GM12801 (cell line): ENCODE measurements around the gene L3MBTL1.

ENCODE experiments used
- TF ChIP-seq, protein P1 (sequence below): IDR thresholded peaks from one replicate; pipeline ENCODE4 v1.5.1; 2011; ENCODE audit warnings: control low read depth; ENCODE audit not compliant: insufficient read length; ENCODE audit errors: extremely low read depth

Gene L3MBTL1

DNA sequence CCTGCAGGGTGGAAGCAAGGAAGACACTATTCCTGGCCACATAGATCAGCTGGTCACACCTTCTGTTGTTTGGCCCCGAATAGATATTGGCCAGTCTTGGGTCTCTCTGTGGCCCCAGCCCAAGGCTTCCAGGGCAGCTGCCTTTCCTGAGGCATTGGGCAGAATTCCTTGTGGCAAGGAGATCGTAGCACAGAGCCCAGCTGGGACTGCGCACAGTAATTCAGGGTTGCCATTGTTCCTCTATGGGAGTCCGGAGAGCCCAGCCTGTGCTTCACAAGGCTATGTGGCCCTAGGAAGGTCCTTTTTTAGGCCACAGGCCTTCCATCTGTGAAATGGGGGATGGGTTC lies 58.2 kb downstream of the L3MBTL1 start:
- TF ChIP-seq, protein P1, sequence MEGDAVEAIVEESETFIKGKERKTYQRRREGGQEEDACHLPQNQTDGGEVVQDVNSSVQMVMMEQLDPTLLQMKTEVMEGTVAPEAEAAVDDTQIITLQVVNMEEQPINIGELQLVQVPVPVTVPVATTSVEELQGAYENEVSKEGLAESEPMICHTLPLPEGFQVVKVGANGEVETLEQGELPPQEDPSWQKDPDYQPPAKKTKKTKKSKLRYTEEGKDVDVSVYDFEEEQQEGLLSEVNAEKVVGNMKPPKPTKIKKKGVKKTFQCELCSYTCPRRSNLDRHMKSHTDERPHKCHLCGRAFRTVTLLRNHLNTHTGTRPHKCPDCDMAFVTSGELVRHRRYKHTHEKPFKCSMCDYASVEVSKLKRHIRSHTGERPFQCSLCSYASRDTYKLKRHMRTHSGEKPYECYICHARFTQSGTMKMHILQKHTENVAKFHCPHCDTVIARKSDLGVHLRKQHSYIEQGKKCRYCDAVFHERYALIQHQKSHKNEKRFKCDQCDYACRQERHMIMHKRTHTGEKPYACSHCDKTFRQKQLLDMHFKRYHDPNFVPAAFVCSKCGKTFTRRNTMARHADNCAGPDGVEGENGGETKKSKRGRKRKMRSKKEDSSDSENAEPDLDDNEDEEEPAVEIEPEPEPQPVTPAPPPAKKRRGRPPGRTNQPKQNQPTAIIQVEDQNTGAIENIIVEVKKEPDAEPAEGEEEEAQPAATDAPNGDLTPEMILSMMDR = no peak

DNA sequence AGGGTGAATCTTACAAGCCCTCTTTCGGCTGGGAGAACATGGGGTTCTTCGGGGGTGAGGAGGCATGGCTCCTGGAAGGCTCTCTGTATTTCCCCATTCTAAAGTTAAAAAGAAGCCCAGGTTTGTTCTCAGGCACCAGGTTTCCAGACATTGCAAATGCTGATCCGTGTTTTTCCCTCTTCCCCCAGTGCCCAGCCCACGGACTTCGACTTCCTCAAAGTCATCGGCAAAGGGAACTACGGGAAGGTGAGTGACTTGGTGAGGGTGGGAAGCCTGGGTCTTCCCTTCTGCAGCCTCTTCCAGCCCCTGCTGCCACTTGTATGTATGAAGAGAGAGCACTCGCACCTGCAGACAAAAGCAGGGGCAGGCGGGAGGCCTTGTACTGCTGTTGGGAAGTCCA lies 60.0 kb downstream of the L3MBTL1 start:
- TF ChIP-seq, protein P1 = no peak

DNA sequence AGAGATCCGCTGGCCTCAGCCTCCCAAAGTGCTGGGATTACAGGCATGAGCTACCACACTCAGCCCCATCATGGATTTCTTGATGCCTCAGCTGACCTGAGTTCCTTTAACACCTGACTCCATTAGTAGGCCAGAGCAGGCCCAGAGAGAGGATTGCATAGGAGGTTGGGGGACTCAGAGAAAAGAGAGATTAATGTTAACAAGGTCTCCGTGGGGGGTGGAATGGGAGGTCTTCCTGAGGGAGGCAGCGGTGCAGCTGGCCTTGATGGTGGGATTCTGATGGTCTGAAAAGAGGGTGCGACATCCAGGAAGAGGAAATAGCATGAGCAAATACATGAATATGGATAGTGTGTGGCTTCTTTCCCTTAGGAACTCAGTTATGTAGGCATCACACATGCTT lies 61.2 kb downstream of the L3MBTL1 start:
- TF ChIP-seq, protein P1 = no peak

DNA sequence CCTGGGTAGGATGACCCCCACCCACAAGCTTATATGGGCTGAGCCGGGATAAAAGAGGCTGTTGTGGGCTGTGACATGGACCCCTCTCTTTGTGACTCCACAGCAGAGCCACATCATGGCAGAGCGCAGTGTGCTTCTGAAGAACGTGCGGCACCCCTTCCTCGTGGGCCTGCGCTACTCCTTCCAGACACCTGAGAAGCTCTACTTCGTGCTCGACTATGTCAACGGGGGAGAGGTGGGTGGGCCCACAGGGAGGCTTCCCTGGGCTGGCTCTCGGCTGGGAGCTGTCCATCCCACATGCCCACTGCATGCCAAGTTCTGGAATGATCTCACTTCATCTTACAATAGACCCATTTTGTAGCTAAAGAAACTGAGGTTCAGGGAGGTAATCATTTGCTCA lies 61.8 kb downstream of the L3MBTL1 start:
- TF ChIP-seq, protein P1 = no peak

DNA sequence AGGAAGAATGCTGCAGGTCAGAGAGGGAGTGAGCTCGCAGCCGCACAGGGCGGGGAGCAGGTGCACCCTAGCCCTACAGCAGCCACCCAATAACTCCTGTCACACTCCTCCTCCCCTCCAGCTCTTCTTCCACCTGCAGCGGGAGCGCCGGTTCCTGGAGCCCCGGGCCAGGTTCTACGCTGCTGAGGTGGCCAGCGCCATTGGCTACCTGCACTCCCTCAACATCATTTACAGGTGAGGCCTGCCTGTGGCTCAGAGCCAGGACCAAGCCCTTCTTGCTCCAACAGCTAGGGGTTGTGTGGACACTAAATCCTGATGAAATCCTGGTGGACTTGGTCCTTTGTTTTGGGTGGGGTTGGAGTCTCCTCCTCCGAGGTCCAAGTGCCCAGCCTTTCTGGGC lies 63.0 kb downstream of the L3MBTL1 start:
- TF ChIP-seq, protein P1 = no peak

- TF ChIP-seq, protein P1 = no peak
Observed at GRCh38 chr20:43571310-43571709, 63.8 kb downstream of the L3MBTL1 start.

DNA sequence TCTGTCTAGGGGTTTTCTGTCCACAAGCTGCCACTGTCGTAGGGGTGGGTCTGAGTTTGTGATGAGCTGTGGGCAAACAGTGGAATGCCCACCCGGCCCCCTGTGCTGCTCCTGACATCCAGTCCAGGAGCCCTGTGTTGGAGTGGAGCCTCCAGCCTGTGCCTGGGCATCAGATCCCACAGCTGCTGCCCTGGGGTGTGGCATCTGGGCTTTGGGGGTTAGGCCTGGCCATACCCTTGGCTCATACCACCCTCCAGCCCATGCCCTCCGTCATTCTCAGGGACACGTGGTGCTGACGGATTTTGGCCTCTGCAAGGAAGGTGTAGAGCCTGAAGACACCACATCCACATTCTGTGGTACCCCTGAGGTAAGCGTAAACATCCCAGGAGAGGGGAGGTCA lies 64.3 kb downstream of the L3MBTL1 start:
- TF ChIP-seq, protein P1 = no peak

DNA sequence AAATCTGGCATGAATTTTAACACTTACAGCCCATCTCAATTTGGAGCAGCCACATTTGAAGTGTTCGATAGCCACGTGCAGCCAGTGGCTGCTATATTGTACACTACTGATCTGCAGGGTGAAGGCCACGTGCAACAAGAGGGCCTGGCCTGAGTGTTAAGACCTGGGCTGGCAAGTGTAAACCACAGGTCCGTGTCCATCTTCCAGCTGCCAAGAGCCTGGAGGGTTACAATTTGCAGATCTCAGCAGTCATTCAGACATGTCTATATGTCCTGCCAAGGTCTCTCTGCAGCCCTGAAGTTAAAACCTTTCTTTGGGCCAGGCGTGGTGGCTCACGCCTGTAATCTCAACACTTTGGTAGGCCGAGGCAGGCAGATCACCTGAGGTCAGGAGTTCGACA lies 65.4 kb downstream of the L3MBTL1 start:
- TF ChIP-seq, protein P1 = no peak
